HepG2 (cell line): ENCODE measurements around the gene RSPH1.

Source experiments
- RNF2 ChIP-seq: fragments of 450-650 bp; conservative IDR thresholded peaks from 2 replicates; pipeline ENCODE4 v1.6.1; 2016; ENCODE audit warnings: low read depth
- SP1 ChIP-seq, 2 experiments: fragments of 450-650 bp in 1 of 2; sonication (generic) in 1 of 2; formaldehyde crosslinking in 1 of 2; IDR thresholded peaks; 2 replicates each; pipeline versions ENCODE4 v1.4.0 to v1.6.1; 2016 to 2020; ENCODE audit warnings: missing genetic modification reagents in 1 of 2
- ZNF468 ChIP-seq: sonication (generic); formaldehyde crosslinking; IDR thresholded peaks from 2 replicates; pipeline ENCODE4 v1.8.0; 2022; ENCODE audit warnings: mild to moderate bottlenecking, moderate library complexity, missing genetic modification reagents
- TF ChIP-seq, protein P1 (sequence below): IDR thresholded peaks from 2 replicates; pipeline ENCODE4 v1.6.1; 2012; ENCODE audit warnings: low read depth, low read length, improper control_type of control experiment
- TF ChIP-seq, protein P2 (sequence below): sonication (generic); formaldehyde crosslinking; IDR thresholded peaks from 2 replicates; pipeline ENCODE4 v1.5.1; 2020; ENCODE audit warnings: missing genetic modification reagents, mild to moderate bottlenecking, borderline replicate concordance

DNA sequence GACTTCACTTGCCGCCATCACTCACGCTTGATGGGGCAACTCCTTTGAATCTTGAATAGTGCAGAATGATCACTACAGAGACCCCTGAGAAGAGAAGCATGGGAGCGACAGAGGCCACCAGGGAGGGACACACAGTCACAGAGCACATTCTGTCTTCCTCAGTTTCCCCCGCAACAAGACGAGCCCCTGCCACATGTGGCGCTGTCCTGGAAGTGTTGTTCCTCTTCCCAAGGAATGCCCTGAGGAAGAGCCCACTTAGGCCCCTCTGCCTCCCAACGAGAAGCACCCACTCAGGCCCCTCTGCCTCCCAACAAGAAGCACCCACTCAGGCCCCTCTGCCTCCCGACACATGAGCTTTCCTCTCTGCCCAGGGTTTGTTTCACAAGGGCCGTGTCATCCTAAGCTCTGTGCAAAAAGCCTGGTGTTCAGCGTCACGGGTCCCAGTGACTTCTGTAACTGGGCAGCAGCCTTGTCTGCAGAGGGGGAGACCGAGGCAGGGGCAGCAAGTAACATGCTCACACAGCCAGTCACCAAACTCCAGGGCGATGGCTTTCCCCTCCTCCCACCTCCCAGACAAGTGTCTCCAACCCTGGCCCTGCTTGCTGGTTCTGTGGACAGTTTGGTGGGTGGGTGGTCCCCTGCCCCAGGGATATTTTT, 37.4 kb upstream of the RSPH1 start:
- TF ChIP-seq, protein P1, sequence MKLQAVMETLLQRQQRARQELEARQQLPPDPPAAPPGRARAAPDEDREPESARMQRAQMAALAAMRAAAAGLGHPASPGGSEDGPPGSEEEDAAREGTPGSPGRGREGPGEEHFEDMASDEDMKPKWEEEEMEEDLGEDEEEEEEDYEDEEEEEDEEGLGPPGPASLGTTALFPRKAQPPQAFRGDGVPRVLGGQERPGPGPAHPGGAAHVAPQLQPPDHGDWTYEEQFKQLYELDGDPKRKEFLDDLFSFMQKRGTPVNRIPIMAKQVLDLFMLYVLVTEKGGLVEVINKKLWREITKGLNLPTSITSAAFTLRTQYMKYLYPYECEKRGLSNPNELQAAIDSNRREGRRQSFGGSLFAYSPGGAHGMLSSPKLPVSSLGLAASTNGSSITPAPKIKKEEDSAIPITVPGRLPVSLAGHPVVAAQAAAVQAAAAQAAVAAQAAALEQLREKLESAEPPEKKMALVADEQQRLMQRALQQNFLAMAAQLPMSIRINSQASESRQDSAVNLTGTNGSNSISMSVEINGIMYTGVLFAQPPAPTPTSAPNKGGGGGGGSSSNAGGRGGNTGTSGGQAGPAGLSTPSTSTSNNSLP, result no peak
- TF ChIP-seq ZNF468 (CRISPR knock-in tag), result no peak
- TF ChIP-seq, protein P2, sequence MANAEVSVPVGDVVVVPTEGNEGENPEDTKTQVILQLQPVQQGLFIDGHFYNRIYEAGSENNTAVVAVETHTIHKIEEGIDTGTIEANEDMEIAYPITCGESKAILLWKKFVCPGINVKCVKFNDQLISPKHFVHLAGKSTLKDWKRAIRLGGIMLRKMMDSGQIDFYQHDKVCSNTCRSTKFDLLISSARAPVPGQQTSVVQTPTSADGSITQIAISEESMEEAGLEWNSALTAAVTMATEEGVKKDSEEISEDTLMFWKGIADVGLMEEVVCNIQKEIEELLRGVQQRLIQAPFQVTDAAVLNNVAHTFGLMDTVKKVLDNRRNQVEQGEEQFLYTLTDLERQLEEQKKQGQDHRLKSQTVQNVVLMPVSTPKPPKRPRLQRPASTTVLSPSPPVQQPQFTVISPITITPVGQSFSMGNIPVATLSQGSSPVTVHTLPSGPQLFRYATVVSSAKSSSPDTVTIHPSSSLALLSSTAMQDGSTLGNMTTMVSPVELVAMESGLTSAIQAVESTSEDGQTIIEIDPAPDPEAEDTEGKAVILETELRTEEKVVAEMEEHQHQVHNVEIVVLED (CRISPR knock-in tag), result no peak
- TF ChIP-seq RNF2, result no peak
- no peak for TF ChIP-seq SP1 (IDR thresholded peaks at IDR 0.05)
- no peak for TF ChIP-seq SP1 (CRISPR knock-in tag; IDR thresholded peaks at IDR 0.05)
